Measurements from ENCODE around the gene MLKL.
A peak's percentile ranks its signal among the peaks of the same experiment; 100 is the strongest.

Gene MLKL

DNA sequence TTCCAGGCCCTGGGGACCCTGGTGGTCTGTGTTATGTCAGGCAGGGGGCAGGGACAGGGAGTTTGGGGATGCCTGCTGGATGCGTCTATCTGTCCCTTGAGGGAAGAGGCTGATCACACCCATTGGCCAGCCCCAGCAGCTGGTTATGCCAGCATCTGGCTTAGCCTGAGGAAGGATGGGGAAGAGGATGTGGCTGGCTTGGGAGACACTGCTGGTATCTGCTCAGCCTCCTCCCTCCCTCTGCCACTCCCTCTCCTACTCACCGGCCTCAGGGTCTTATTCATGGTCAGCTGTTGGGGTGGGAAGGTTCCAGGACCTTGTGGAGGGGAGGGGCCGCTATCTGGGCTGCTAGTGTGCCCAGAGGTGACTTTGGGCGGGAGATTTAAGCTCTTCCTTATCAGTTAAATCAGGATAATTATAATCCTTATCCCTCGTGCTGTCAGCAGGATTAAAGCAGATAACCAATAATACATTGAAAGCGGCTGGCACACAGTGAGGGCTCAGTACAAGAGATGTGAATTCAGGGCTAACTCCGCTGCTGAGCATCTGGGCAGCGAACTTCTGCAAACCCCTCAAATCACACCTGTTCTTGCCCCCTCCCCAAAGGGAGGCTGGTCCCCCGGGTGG lies 36.0 kb upstream of the MLKL start:
- no peaks in the 10 kb centered on the region for H3K36me3 ChIP-seq
- TF ChIP-seq, protein P1, sequence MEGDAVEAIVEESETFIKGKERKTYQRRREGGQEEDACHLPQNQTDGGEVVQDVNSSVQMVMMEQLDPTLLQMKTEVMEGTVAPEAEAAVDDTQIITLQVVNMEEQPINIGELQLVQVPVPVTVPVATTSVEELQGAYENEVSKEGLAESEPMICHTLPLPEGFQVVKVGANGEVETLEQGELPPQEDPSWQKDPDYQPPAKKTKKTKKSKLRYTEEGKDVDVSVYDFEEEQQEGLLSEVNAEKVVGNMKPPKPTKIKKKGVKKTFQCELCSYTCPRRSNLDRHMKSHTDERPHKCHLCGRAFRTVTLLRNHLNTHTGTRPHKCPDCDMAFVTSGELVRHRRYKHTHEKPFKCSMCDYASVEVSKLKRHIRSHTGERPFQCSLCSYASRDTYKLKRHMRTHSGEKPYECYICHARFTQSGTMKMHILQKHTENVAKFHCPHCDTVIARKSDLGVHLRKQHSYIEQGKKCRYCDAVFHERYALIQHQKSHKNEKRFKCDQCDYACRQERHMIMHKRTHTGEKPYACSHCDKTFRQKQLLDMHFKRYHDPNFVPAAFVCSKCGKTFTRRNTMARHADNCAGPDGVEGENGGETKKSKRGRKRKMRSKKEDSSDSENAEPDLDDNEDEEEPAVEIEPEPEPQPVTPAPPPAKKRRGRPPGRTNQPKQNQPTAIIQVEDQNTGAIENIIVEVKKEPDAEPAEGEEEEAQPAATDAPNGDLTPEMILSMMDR (IDR thresholded peaks at IDR 0.05; ENCODE audit: low read depth, low read length), result no peak
- peak; percentile 88 for DNase-seq
- H3K27ac ChIP-seq, result no peak overlapping the region
- no peaks in the 10 kb centered on the region for H3K9me3 ChIP-seq (ENCODE audit: severe bottlenecking)
- H3K27me3 ChIP-seq (ENCODE audit: insufficient read depth, low read depth, severe bottlenecking), result peaks cover 9% of the 10 kb centered on the region
- H3K4me3 ChIP-seq (ENCODE audit: low read depth, low read length), result no peak overlapping the region

GRCh38 chr16:74735554-74735953 lies 34.9 kb upstream of the MLKL start:
- no peak overlapping the region for H3K4me3 ChIP-seq (ENCODE audit: low read depth, low read length)
- H3K36me3 ChIP-seq, result no peaks in the 10 kb centered on the region
- TF ChIP-seq, protein P1 (IDR thresholded peaks at IDR 0.05; ENCODE audit: low read depth, low read length), result no peak
- H3K27me3 ChIP-seq (ENCODE audit: insufficient read depth, low read depth, severe bottlenecking), result peaks cover 9% of the 10 kb centered on the region
- DNase-seq, result no peak
- no peak overlapping the region for H3K27ac ChIP-seq
- no peaks in the 10 kb centered on the region for H3K9me3 ChIP-seq (ENCODE audit: severe bottlenecking)

DNA sequence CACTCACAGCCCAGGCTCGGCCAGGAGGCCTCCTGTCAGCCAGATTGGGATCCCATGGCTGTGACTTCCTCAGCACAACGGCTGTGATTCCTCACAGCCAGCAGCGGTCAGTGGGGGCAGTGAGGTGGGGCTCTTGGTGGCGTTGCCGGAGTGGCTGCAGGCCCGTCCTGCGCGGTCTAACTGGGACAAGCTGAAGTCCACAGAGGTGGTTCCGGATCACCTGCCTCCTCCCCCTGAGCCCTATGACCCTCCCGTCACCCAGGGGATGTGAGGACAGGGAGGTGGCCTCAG lies 34.4 kb upstream of the MLKL start:
- Histone ChIP-seq H3K9me3 (ENCODE audit: severe bottlenecking) (no peaks in the 10 kb centered on the region), H3K27ac (no peak overlapping the region), H3K36me3 (no peaks in the 10 kb centered on the region), H3K4me3 (ENCODE audit: low read depth, low read length) (no peak overlapping the region), H3K27me3 (ENCODE audit: insufficient read depth, low read depth, severe bottlenecking) (peaks cover 9% of the 10 kb centered on the region)
- TF ChIP-seq, protein P1 (IDR thresholded peaks at IDR 0.05; ENCODE audit: low read depth, low read length), result no peak
- no peak for DNase-seq

GRCh38 chr16:74734361-74735161 lies 33.9 kb upstream of the MLKL start:
- TF ChIP-seq, protein P1 (IDR thresholded peaks at IDR 0.05; ENCODE audit: low read depth, low read length), result no peak
- H3K4me3 ChIP-seq (ENCODE audit: low read depth, low read length), result no peak overlapping the region
- H3K36me3 ChIP-seq, result no peaks in the 10 kb centered on the region
- H3K9me3 ChIP-seq (ENCODE audit: severe bottlenecking), result no peaks in the 10 kb centered on the region
- H3K27ac ChIP-seq, result no peak overlapping the region
- H3K27me3 ChIP-seq (ENCODE audit: insufficient read depth, low read depth, severe bottlenecking), result peaks cover 9% of the 10 kb centered on the region
- DNase-seq, result no peak

DNA sequence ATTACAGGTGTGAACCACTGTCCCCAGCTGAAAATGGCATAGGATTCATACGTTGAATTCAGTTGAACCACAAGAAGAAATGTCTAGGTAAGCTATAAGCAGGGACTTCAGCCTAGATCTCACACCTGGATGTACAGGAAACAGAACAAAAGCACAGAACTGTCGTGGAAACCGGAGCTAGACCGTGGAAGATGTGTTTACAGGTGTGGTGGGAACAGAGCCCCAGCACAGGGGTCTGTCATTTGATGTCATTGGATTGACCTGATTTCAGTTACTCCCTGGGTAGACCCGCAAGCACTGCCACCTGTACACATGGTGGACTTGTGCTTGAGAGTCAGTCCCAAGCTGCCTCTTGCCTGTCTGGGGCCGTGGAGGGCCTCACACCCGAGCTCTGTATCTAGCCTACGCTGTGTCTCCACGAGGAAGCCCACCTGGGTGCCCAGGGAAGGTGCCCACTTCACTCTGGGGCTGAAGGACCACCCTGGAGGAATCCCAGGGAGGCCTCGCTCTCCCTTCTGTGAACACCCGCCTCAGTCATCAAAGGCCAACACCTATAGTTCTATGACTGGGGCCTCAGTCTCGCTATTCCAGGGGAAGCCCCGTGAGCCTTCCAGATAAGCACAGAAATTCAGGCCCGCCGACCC lies 32.2 kb upstream of the MLKL start:
- Histone ChIP-seq H3K27me3 (ENCODE audit: insufficient read depth, low read depth, severe bottlenecking) (peaks cover 9% of the 10 kb centered on the region), H3K4me3 (ENCODE audit: low read depth, low read length) (no peak overlapping the region), H3K36me3 (no peaks in the 10 kb centered on the region), H3K9me3 (ENCODE audit: severe bottlenecking) (no peaks in the 10 kb centered on the region), H3K27ac (no peak overlapping the region)
- no peak for DNase-seq
- TF ChIP-seq, protein P1 (IDR thresholded peaks at IDR 0.05; ENCODE audit: low read depth, low read length), result no peak

Measured in WERI-Rb-1 (cell line).